Activated B cell treated with CpG ODN at 0.5 μM for 24 hours (primary cell): ENCODE measurements around the gene MYO15B. TPM values are rescaled to one million over a fixed set of nuclear protein-coding genes. Genes with fewer than 3 reads are reported as not detected.
A peak's percentile ranks its signal among the peaks of the same experiment; 100 is the strongest.

ENCODE experiments used
- ATAC-seq: fragments of 200-7000 bp; cut with Tn5 transposase; one replicate; pipeline ENCODE4 v1.10.0; 2021; ENCODE audit warnings: low read depth, mild to moderate bottlenecking, moderate library complexity
- CTCF ChIA-PET: fragments of 350-600 bp; sonication (Branson Sonifier 250); formaldehyde crosslinking; loops from one replicate; lab custom pipeline; 2021; ENCODE audit warnings: antibody characterized with exemption; lab: Charles Lee
- POLR2A ChIA-PET: fragments of 350-600 bp; sonication (Branson Sonifier 250); formaldehyde crosslinking; loops from one replicate; lab custom pipeline; 2021; ENCODE audit warnings: antibody characterized with exemption; lab: Charles Lee
- DNase-seq: peaks from one replicate; pipeline ENCODE4 v3.0.0; 2022
- H3K27ac Mint-ChIP-seq: one replicate; pipeline ENCODE4 v1.8.0; 2020; ENCODE audit warnings: mixed read lengths
- H3K27me3 Mint-ChIP-seq: one replicate; pipeline ENCODE4 v1.8.0; 2021; ENCODE audit warnings: mixed read lengths
- H3K36me3 Mint-ChIP-seq: one replicate; pipeline ENCODE4 v1.8.0; 2021; ENCODE audit warnings: low read depth, mixed read lengths
- H3K4me1 Mint-ChIP-seq: one replicate; pipeline ENCODE4 v1.8.0; 2021; ENCODE audit warnings: mixed read lengths
- H3K4me3 Mint-ChIP-seq: one replicate; pipeline ENCODE4 v1.8.0; 2020; ENCODE audit warnings: mild to moderate bottlenecking, mixed read lengths
- H3K9me3 Mint-ChIP-seq: one replicate; pipeline ENCODE4 v1.8.0; 2020; ENCODE audit warnings: mixed read lengths
- CTCF ChIP-seq: fragments of 200-600 bp; IDR thresholded peaks from one replicate; pipeline ENCODE4 v1.8.0; 2022; ENCODE audit warnings: antibody characterized with exemption, mild to moderate bottlenecking
- intact Hi-C: fragments of 100-400 bp; cut with micrococcal nuclease; formaldehyde crosslinking; loops from one replicate; pipeline ENCODE4 v1.15.1; 2024
- total RNA-seq: library from RNA; stranded (reverse); gene quantifications from 2 replicates; pipeline ENCODE4 v1.2.3, GENCODE V29; 2022

The MYO15B gene
- total RNA-seq, 1 donor from 2014 or later, result 264 TPM

- no peak overlapping the region for H3K27ac Mint-ChIP-seq
- POLR2A ChIA-PET, result interaction anchor here (1.5 kb wide), 1 partner anchor 13 kb away, joined by 4 read pairs; the partner anchor contains the start of genes RECQL5 and SAP30BP
- peaks cover 56% of the 10 kb centered on the region for H3K36me3 Mint-ChIP-seq
Measured at GRCh38 chr17:75654176-75654575, 66.6 kb downstream of the MYO15B start.

GRCh38 chr17:75658237-75658636, 70.6 kb downstream of the MYO15B start:
- ChIA-PET CTCF (interaction anchor here (0.9 to 2.1 kb wide), 6 partner anchors 9 to 92 kb away, joined by 3 to 9 read pairs (median 6); partner anchors contain the start of genes RECQL5, SAP30BP and SMIM5), POLR2A (interaction anchor here (0.6 to 1.7 kb wide), 3 partner anchors 9 to 627 kb away, joined by 6 to 8 read pairs (median 7); partner anchors contain the start of genes RECQL5 and SAP30BP)
- Mint-ChIP-seq H3K9me3 (no peaks in the 10 kb centered on the region), H3K27ac (no peak overlapping the region), H3K27me3 (no peaks in the 10 kb centered on the region), H3K4me3 (no peak overlapping the region), H3K4me1 (peaks cover 10% of the 10 kb centered on the region), H3K36me3 (peaks cover 54% of the 10 kb centered on the region)
- no peak for DNase-seq
- no peak for ATAC-seq
- TF ChIP-seq CTCF, result no peak
- intact Hi-C loops, result no loop called here

More at GRCh38 chr17:75654176-75654575, 66.6 kb downstream of the MYO15B start:
- Mint-ChIP-seq H3K4me1 (peaks cover 7% of the 10 kb centered on the region), H3K27me3 (no peaks in the 10 kb centered on the region), H3K9me3 (no peaks in the 10 kb centered on the region), H3K4me3 (no peak overlapping the region)
- CTCF ChIA-PET, result interaction anchor here (1.0 to 7.0 kb wide), 6 partner anchors 9 to 99 kb away, joined by 3 to 72 read pairs (median 5); partner anchors contain the start of gene SMIM5
- intact Hi-C loops, result no loop called here
- ATAC-seq (no peak), DNase-seq (no peak)
- no peak for TF ChIP-seq CTCF

GRCh38 chr17:75661531-75661930, 73.9 kb downstream of the MYO15B start:
- Mint-ChIP-seq H3K9me3 (no peaks in the 10 kb centered on the region), H3K36me3 (peaks cover 42% of the 10 kb centered on the region), H3K27ac (peak overlapping the region; percentile 63), H3K4me1 (peaks cover 40% of the 10 kb centered on the region), H3K27me3 (no peaks in the 10 kb centered on the region), H3K4me3 (no peak overlapping the region)
- ChIA-PET POLR2A (interaction anchor here (1.0 kb wide), 1 partner anchor 118 kb away, joined by 3 read pairs; no protein-coding TSS in a partner anchor), CTCF (interaction anchor here (1.5 to 2.5 kb wide), 2 partner anchors 28 to 86 kb away, joined by 4 to 15 read pairs; partner anchors contain the start of gene SMIM5)
- no peak for DNase-seq
- ATAC-seq, result no peak
- TF ChIP-seq CTCF, result no peak
- intact Hi-C loops, result no loop called here

- Mint-ChIP-seq H3K27me3 (no peaks in the 10 kb centered on the region), H3K9me3 (no peaks in the 10 kb centered on the region), H3K27ac (no peak overlapping the region), H3K36me3 (peaks cover 35% of the 10 kb centered on the region), H3K4me1 (peaks cover 40% of the 10 kb centered on the region), H3K4me3 (no peak overlapping the region)
- CTCF ChIA-PET, result interaction anchor here (2.5 kb wide), 1 partner anchor 29 kb away, joined by 15 read pairs; the partner anchor contains the start of gene SMIM5
- no peak for TF ChIP-seq CTCF
- POLR2A ChIA-PET, result interaction anchor here (0.5 to 0.8 kb wide), 2 partner anchors 20 to 635 kb away, joined by 4 to 7 read pairs; no protein-coding TSS in a partner anchor
- no peak for DNase-seq
- no peak for ATAC-seq
- intact Hi-C loops, result no loop called here
Measured at GRCh38 chr17:75662511-75662910, 74.9 kb downstream of the MYO15B start.

DNA sequence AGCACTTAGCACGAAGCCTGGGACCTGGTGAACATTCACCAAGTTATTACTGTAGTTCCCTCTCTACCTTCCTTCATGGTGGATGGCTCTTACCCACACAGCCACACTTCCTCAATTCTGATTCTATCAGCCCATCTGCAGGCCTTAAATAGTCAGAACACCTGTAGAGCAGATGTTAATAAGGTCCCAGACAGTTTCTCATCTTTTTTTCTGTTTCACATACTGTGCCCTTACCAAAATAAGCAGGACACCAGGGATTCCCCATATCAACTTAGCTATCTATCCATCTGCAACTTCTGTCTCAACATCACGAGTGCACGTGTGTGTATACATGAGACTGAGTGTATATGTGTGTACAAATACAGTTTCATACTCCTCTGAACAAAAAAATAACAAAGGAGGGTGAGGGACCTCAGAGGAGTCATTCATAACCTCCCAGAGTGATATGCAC, 76.5 kb downstream of the MYO15B start:
- peaks cover 42% of the 10 kb centered on the region for H3K36me3 Mint-ChIP-seq
- POLR2A ChIA-PET, result interaction anchor here (0.6 to 2.2 kb wide), 16 partner anchors 12 to 681 kb away, joined by 3 to 12 read pairs (median 4); partner anchors contain the start of genes GRB2, SMIM5 and WBP2

More for the DNA sequence above, 76.5 kb downstream of the MYO15B start:
- Mint-ChIP-seq H3K9me3 (no peaks in the 10 kb centered on the region), H3K4me1 (peaks cover 40% of the 10 kb centered on the region), H3K27me3 (no peaks in the 10 kb centered on the region), H3K4me3 (peak overlapping the region; percentile 63), H3K27ac (peak overlapping the region; percentile 96)
- ATAC-seq (peak; percentile 78), DNase-seq (no peak)
- TF ChIP-seq CTCF, result no peak
- intact Hi-C loops, result no loop called here
- CTCF ChIA-PET, result interaction anchor here (1.0 to 1.4 kb wide), 3 partner anchors 11 to 84 kb away, joined by 3 to 5 read pairs (median 4); a partner anchor contains a TSS
